Mucosa of stomach (tissue), 1 donor: ENCODE results near the gene SLC51B.

Experiments used
- H3K27me3 ChIP-seq: one replicate; pipeline ENCODE4 v1.7.0; 2013; ENCODE audit warnings: mild to moderate bottlenecking, low read length; ENCODE audit not compliant: control insufficient read depth, insufficient read depth
- H3K36me3 ChIP-seq: one replicate; pipeline ENCODE4 v1.7.0; 2013; ENCODE audit warnings: low read length; ENCODE audit not compliant: control insufficient read depth, insufficient read depth
- H3K4me1 ChIP-seq: one replicate; pipeline ENCODE4 v1.7.0; 2013; ENCODE audit warnings: mild to moderate bottlenecking, low read length; ENCODE audit not compliant: control insufficient read depth, insufficient read depth
- H3K4me3 ChIP-seq: one replicate; pipeline ENCODE4 v1.7.0; 2013; ENCODE audit warnings: low read length
- H3K9ac ChIP-seq: one replicate; pipeline ENCODE4 v1.7.0; 2013; ENCODE audit warnings: mild to moderate bottlenecking, low read length, moderate library complexity
- H3K9me3 ChIP-seq: one replicate; pipeline ENCODE4 v1.7.0; 2013; ENCODE audit warnings: mild to moderate bottlenecking, low read length, moderate library complexity; ENCODE audit not compliant: control insufficient read depth
- donor health status: Pancreatic carcinoma.

The SLC51B gene

DNA sequence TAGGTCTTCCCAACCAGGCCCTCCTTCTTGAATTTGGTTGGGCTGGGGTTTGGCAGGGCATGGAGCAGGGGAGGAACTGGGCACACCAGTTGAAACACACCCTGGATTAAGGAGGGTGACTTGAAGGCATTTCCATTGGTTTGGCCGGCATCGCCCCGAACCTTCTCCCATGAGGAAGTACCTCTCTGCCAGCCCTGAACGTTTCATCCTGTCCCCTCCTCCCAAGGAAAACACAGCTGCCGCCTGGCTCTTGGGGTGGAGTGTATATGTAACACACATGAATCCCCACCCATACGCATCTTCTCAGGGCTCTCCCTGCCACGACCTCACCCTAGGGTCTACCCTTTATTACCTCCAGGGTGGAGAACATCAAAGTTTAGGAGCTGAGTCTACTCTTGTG lies 55.3 kb downstream of the SLC51B start:
- H3K9ac ChIP-seq: no peak overlapping the region
- no peaks in the 10 kb centered on the region for H3K36me3 ChIP-seq

DNA sequence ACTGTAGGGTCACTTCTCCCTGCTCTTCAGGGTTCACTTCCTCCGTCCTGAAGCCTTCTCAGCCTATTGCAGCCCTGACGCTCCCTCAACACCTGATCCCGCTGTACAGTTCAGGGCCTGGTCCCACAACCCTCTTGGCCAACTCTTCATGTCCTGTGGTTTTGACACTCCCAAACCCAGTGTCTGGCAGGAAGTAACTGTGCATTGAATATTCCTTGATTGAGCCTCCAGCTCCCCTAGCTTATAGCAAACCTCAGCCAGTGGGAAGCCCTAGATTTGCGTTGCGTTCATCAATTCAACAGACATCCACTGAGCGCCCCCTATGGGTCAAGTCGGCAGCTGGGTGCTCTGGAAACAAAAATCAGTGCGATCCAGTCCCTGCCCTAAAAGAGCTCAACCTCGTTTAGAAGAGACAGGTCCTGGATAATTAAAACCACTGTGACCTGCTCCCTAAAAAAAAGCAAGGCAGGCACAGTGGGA lies 56.3 kb downstream of the SLC51B start:
- no peaks in the 10 kb centered on the region for H3K27me3 ChIP-seq
- H3K36me3 ChIP-seq: no peaks in the 10 kb centered on the region
- no peak overlapping the region for H3K4me3 ChIP-seq
- H3K9me3 ChIP-seq: no peaks in the 10 kb centered on the region
- H3K4me1 ChIP-seq: no peaks in the 10 kb centered on the region
- H3K9ac ChIP-seq: no peak overlapping the region

More for the DNA sequence above, 55.3 kb downstream of the SLC51B start:
- Histone ChIP-seq H3K9me3 (no peaks in the 10 kb centered on the region), H3K4me3 (no peak overlapping the region), H3K4me1 (no peaks in the 10 kb centered on the region), H3K27me3 (no peaks in the 10 kb centered on the region)

DNA sequence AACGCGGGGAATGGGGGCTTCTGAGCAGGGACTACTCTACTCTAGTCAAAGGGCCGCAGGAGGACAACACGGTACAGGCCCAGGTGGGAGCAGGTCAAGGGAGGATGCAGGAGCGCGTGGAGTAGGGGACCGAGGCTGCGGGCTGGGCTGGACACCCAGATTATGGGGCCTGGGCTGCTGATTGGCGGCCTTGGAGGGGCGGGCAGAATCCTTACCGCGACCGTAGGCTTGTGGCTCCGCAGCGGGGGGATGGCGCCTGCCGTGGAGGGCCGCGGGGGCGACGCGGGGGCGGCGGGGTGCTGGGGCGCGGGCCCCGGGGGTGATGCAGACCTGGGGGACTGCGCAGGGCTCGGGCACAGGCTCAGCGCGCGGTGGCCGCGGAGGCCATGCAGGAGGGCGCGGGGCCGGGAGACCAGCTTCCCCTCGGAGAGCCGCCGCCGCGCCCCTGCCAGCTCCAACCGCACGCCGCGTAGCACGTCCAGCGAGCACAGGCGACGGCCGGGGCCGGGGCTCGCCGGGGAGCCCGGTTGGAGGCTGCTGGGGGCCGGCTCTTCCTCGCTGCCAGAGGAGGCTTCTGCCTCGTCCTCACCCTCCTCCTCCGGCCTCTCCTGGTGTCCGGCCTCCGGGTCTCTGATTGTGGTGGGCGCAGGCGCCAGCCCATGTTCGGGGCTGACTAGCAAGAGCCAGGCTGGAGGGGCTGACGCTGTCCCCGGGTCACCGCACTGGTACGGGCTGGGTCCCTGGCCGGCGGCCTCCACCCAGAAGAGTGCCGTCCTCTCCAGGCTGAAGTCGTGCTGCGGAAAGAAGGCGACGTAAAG lies 56.9 kb downstream of the SLC51B start:
- H3K4me3 ChIP-seq: no peak overlapping the region
- H3K9ac ChIP-seq: no peak overlapping the region
- H3K36me3 ChIP-seq: no peaks in the 10 kb centered on the region
- H3K27me3 ChIP-seq: no peaks in the 10 kb centered on the region
- no peaks in the 10 kb centered on the region for H3K9me3 ChIP-seq
- no peaks in the 10 kb centered on the region for H3K4me1 ChIP-seq

DNA sequence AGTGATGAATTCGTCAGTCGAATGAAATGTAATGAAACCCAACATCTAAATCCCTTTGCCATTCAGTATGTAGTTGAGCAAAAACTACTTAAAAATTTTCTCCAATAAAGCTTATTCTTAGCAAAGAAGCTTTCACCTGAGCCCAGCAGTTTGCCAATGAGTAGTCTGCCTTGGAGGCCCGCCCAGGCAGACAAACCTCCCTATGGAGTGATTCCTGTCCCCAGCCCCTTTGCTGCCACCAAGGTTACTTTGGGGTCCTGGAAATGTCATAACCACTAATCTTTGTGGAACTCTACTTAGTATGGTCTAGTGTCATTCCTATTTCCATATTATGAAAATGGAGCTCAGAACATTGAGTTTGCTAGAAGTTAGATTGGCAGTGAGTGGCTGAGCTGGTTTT lies 57.7 kb downstream of the SLC51B start:
- H3K9ac ChIP-seq: no peak overlapping the region
- no peaks in the 10 kb centered on the region for H3K27me3 ChIP-seq
- no peaks in the 10 kb centered on the region for H3K9me3 ChIP-seq
- no peaks in the 10 kb centered on the region for H3K36me3 ChIP-seq
- no peaks in the 10 kb centered on the region for H3K4me1 ChIP-seq
- no peak overlapping the region for H3K4me3 ChIP-seq
